GM12891 (cell line): ENCODE measurements around the gene CCDC102A.

Source experiments
- PAX5 ChIP-seq: IDR thresholded peaks from 2 replicates; pipeline ENCODE4 v1.6.1; 2011; ENCODE audit warnings: low read length, moderate library complexity, mild to moderate bottlenecking; ENCODE audit not compliant: insufficient read depth, severe bottlenecking
- POLR2A ChIP-seq: IDR thresholded peaks from 2 replicates; pipeline ENCODE4 v1.6.1; 2011; ENCODE audit warnings: low read depth, low read length, control low read depth
- POLR2AphosphoS5 ChIP-seq: IDR thresholded peaks from 2 replicates; pipeline ENCODE4 v1.6.1; 2011; ENCODE audit warnings: low read depth, low read length, control low read depth

GRCh38 chr16:57493767-57494166, 42.6 kb downstream of the CCDC102A start:
- no peak for TF ChIP-seq POLR2A
- TF ChIP-seq PAX5, result no peak
- no peak for TF ChIP-seq POLR2AphosphoS5
